Measurements from ENCODE around the gene PIF1. TPM values are rescaled to one million over a fixed set of nuclear protein-coding genes. Genes with fewer than 3 reads are reported as not detected.
A peak's percentile ranks its signal among the peaks of the same experiment; 100 is the strongest.
"Not testable (repeated sequence)": the region's sequence is repeated elsewhere in the genome, so short reads cannot be mapped to it uniquely, and the experiment has no call there.

Gene PIF1
- polyA plus RNA-seq, 1 donor = 7.2 TPM

GRCh38 chr15:64810497-64811326 is 14.7 kb downstream of the PIF1 start:
- no peaks in the 10 kb centered on the region for H3K9me3 ChIP-seq (ENCODE audit: control insufficient read depth, low read depth, low read length)
- no peak for DNase-seq
- H3K4me3 ChIP-seq (ENCODE audit: low read length) = no peak overlapping the region
- no CpG with 5 or more reads among the region's 6 CpGs for WGBS (ENCODE audit: insufficient coverage, low lambda C conversion rate)
- no peaks in the 10 kb centered on the region for H3K36me3 ChIP-seq (ENCODE audit: control insufficient read depth, insufficient read depth, low read length)
- no peak overlapping the region for H3K27ac ChIP-seq (ENCODE audit: low read length)
- no peaks in the 10 kb centered on the region for H3K4me1 ChIP-seq (ENCODE audit: control insufficient read depth, insufficient read depth, low read length)
- no peaks in the 10 kb centered on the region for H3K27me3 ChIP-seq (ENCODE audit: control insufficient read depth, insufficient read depth, low read length)

- no peaks in the 10 kb centered on the region for H3K36me3 ChIP-seq (ENCODE audit: control insufficient read depth, insufficient read depth, low read length)
- WGBS (ENCODE audit: insufficient coverage, low lambda C conversion rate) = no CpG with 5 or more reads among the region's 14 CpGs
- no peak overlapping the region for H3K4me3 ChIP-seq (ENCODE audit: low read length)
- DNase-seq = peak; percentile 46 to 52
- no peak overlapping the region for H3K27ac ChIP-seq (ENCODE audit: low read length)
- H3K9me3 ChIP-seq (ENCODE audit: control insufficient read depth, low read depth, low read length) = no peaks in the 10 kb centered on the region
- no peaks in the 10 kb centered on the region for H3K27me3 ChIP-seq (ENCODE audit: control insufficient read depth, insufficient read depth, low read length)
- no peaks in the 10 kb centered on the region for H3K4me1 ChIP-seq (ENCODE audit: control insufficient read depth, insufficient read depth, low read length)
Observed at GRCh38 chr15:64809649-64810496, 15.6 kb downstream of the PIF1 start.

GRCh38 chr15:64808785-64809453 is 16.5 kb downstream of the PIF1 start:
- Histone ChIP-seq H3K27me3 (ENCODE audit: control insufficient read depth, insufficient read depth, low read length) (no peaks in the 10 kb centered on the region), H3K9me3 (ENCODE audit: control insufficient read depth, low read depth, low read length) (no peaks in the 10 kb centered on the region), H3K36me3 (ENCODE audit: control insufficient read depth, insufficient read depth, low read length) (no peaks in the 10 kb centered on the region), H3K4me3 (ENCODE audit: low read length) (no peak overlapping the region), H3K4me1 (ENCODE audit: control insufficient read depth, insufficient read depth, low read length) (no peaks in the 10 kb centered on the region), H3K27ac (ENCODE audit: low read length) (no peak overlapping the region)
- no CpG with 5 or more reads among the region's 10 CpGs for WGBS (ENCODE audit: insufficient coverage, low lambda C conversion rate)
- no peak for DNase-seq

GRCh38 chr15:64807751-64808222 is 17.7 kb downstream of the PIF1 start:
- Histone ChIP-seq H3K36me3 (ENCODE audit: control insufficient read depth, insufficient read depth, low read length) (no peaks in the 10 kb centered on the region), H3K27me3 (ENCODE audit: control insufficient read depth, insufficient read depth, low read length) (no peaks in the 10 kb centered on the region), H3K27ac (ENCODE audit: low read length) (peak overlapping the region; percentile 40), H3K9me3 (ENCODE audit: control insufficient read depth, low read depth, low read length) (no peaks in the 10 kb centered on the region), H3K4me1 (ENCODE audit: control insufficient read depth, insufficient read depth, low read length) (no peaks in the 10 kb centered on the region), H3K4me3 (ENCODE audit: low read length) (no peak overlapping the region)
- no peak for DNase-seq
- WGBS (ENCODE audit: insufficient coverage, low lambda C conversion rate) = no CpG with 5 or more reads among the region's 6 CpGs

- Histone ChIP-seq H3K9me3 (ENCODE audit: control insufficient read depth, low read depth, low read length) (no peaks in the 10 kb centered on the region), H3K27me3 (ENCODE audit: control insufficient read depth, insufficient read depth, low read length) (no peaks in the 10 kb centered on the region), H3K4me1 (ENCODE audit: control insufficient read depth, insufficient read depth, low read length) (no peaks in the 10 kb centered on the region), H3K27ac (ENCODE audit: low read length) (peak overlapping the region; percentile 40), H3K4me3 (ENCODE audit: low read length) (no peak overlapping the region), H3K36me3 (ENCODE audit: control insufficient read depth, insufficient read depth, low read length) (no peaks in the 10 kb centered on the region)
- DNase-seq = no peak
- WGBS (ENCODE audit: insufficient coverage, low lambda C conversion rate) = no CpG with 5 or more reads among the region's 13 CpGs
Observed at GRCh38 chr15:64807051-64807749, 18.2 kb downstream of the PIF1 start.

- H3K36me3 ChIP-seq (ENCODE audit: control insufficient read depth, insufficient read depth, low read length) = no peaks in the 10 kb centered on the region
- no peak for DNase-seq
- WGBS (ENCODE audit: insufficient coverage, low lambda C conversion rate) = no CpG with 5 or more reads among the region's 6 CpGs
- H3K27ac ChIP-seq (ENCODE audit: low read length) = no peak overlapping the region
- peaks cover 5% of the 10 kb centered on the region for H3K4me1 ChIP-seq (ENCODE audit: control insufficient read depth, insufficient read depth, low read length)
- no peak overlapping the region for H3K4me3 ChIP-seq (ENCODE audit: low read length)
- no peaks in the 10 kb centered on the region for H3K9me3 ChIP-seq (ENCODE audit: control insufficient read depth, low read depth, low read length)
- no peaks in the 10 kb centered on the region for H3K27me3 ChIP-seq (ENCODE audit: control insufficient read depth, insufficient read depth, low read length)
Observed at GRCh38 chr15:64806509-64806908, 18.9 kb downstream of the PIF1 start.

GRCh38 chr15:64804619-64805018 is 20.8 kb downstream of the PIF1 start:
- Histone ChIP-seq H3K36me3 (ENCODE audit: control insufficient read depth, insufficient read depth, low read length) (no peaks in the 10 kb centered on the region), H3K27ac (ENCODE audit: low read length) (no peak overlapping the region), H3K9me3 (ENCODE audit: control insufficient read depth, low read depth, low read length) (peaks cover 3% of the 10 kb centered on the region), H3K27me3 (ENCODE audit: control insufficient read depth, insufficient read depth, low read length) (no peaks in the 10 kb centered on the region), H3K4me3 (ENCODE audit: low read length) (no peak overlapping the region), H3K4me1 (ENCODE audit: control insufficient read depth, insufficient read depth, low read length) (peaks cover 5% of the 10 kb centered on the region)
- no peak for DNase-seq
- no CpG with 5 or more reads among the region's 2 CpGs for WGBS (ENCODE audit: insufficient coverage, low lambda C conversion rate)

- no peaks in the 10 kb centered on the region for H3K36me3 ChIP-seq (ENCODE audit: control insufficient read depth, insufficient read depth, low read length)
- DNase-seq = no peak
- H3K9me3 ChIP-seq (ENCODE audit: control insufficient read depth, low read depth, low read length) = peaks cover 3% of the 10 kb centered on the region
- H3K27ac ChIP-seq (ENCODE audit: low read length) = no peak overlapping the region
- H3K27me3 ChIP-seq (ENCODE audit: control insufficient read depth, insufficient read depth, low read length) = no peaks in the 10 kb centered on the region
- H3K4me1 ChIP-seq (ENCODE audit: control insufficient read depth, insufficient read depth, low read length) = peaks cover 5% of the 10 kb centered on the region
- WGBS (ENCODE audit: insufficient coverage, low lambda C conversion rate) = no CpG with 5 or more reads among the region's 1 CpG
- no peak overlapping the region for H3K4me3 ChIP-seq (ENCODE audit: low read length)
Observed at GRCh38 chr15:64803526-64803925, 21.9 kb downstream of the PIF1 start.

GRCh38 chr15:64800476-64800875 is 25.0 kb downstream of the PIF1 start:
- Histone ChIP-seq H3K36me3 (ENCODE audit: control insufficient read depth, insufficient read depth, low read length) (no peaks in the 10 kb centered on the region), H3K27ac (ENCODE audit: low read length) (no peak overlapping the region), H3K9me3 (ENCODE audit: control insufficient read depth, low read depth, low read length) (peaks cover 3% of the 10 kb centered on the region), H3K4me1 (ENCODE audit: control insufficient read depth, insufficient read depth, low read length) (peaks cover 5% of the 10 kb centered on the region), H3K4me3 (ENCODE audit: low read length) (no peak overlapping the region), H3K27me3 (ENCODE audit: control insufficient read depth, insufficient read depth, low read length) (no peaks in the 10 kb centered on the region)
- DNase-seq = no peak
- no CpG with 5 or more reads among the region's 2 CpGs for WGBS (ENCODE audit: insufficient coverage, low lambda C conversion rate)

- H3K36me3 ChIP-seq (ENCODE audit: control insufficient read depth, insufficient read depth, low read length); H3K27me3 ChIP-seq (ENCODE audit: control insufficient read depth, insufficient read depth, low read length); DNase-seq; H3K9me3 ChIP-seq (ENCODE audit: control insufficient read depth, low read depth, low read length); H3K4me3 ChIP-seq (ENCODE audit: low read length); H3K4me1 ChIP-seq (ENCODE audit: control insufficient read depth, insufficient read depth, low read length); H3K27ac ChIP-seq (ENCODE audit: low read length): not testable (repeated sequence)
- WGBS (ENCODE audit: insufficient coverage, low lambda C conversion rate) = no CpG with 5 or more reads among the region's 29 CpGs
Observed at GRCh38 chr15:64798905-64799304, 26.5 kb downstream of the PIF1 start.
